CD14-positive monocyte (primary cell): ENCODE results near the gene GH1. TPM values are rescaled to one million over a fixed set of nuclear protein-coding genes. Genes with fewer than 3 reads are reported as not detected.

Experiments used
- DNase-seq, 3 donors: peaks; one replicate each; pipeline ENCODE4 v3.0.0-alpha.2; 2011 to 2022
- H2AFZ ChIP-seq: 2 replicates; pipeline ENCODE4 v1.6.0; 2012; ENCODE audit warnings: mild to moderate bottlenecking, low read depth, low read length, inconsistent platforms; ENCODE audit not compliant: insufficient read depth, poor library complexity, severe bottlenecking
- H3K27ac ChIP-seq, 2 donors: 1 replicate in 1 of 2; 2 replicates in 1 of 2; pipeline ENCODE4 v1.5.1; 2012 to 2013; ENCODE audit warnings: low read length in 2 of 2, control low read depth in 1 of 2, inconsistent platforms in 1 of 2, low read depth in 1 of 2, mild to moderate bottlenecking in 1 of 2
- H3K27me3 ChIP-seq, 2 donors: one replicate each; pipeline versions ENCODE4 v1.6.0 to v1.6.1; 2011 to 2013; ENCODE audit warnings: low read length in 2 of 2; ENCODE audit not compliant: control insufficient read depth in 2 of 2, insufficient read depth in 2 of 2
- H3K36me3 ChIP-seq, 2 donors: replicated peaks in 1 of 2; 1 replicate in 1 of 2; 2 replicates in 1 of 2; pipeline versions ENCODE4 v1.5.1 to v1.6.1; 2012 to 2013; ENCODE audit warnings: low read length in 2 of 2, control low read depth in 1 of 2, inconsistent platforms in 1 of 2, mild to moderate bottlenecking in 1 of 2; ENCODE audit not compliant: insufficient read depth in 2 of 2, control insufficient read depth in 1 of 2
- H3K4me1 ChIP-seq, 2 donors: 1 replicate in 1 of 2; 2 replicates in 1 of 2; pipeline versions ENCODE4 v1.5.1 to v1.6.1; 2012 to 2013; ENCODE audit warnings: low read length in 2 of 2, control low read depth in 1 of 2, inconsistent platforms in 1 of 2, mild to moderate bottlenecking in 1 of 2, moderate library complexity in 1 of 2; ENCODE audit not compliant: insufficient read depth in 2 of 2, control insufficient read depth in 1 of 2
- H3K4me2 ChIP-seq: replicated peaks from 2 replicates; pipeline ENCODE3; 2012; ENCODE audit warnings: low read length, moderate library complexity, mild to moderate bottlenecking; ENCODE audit not compliant: poor library complexity, severe bottlenecking; ENCODE audit errors: extremely low read depth
- H3K4me3 ChIP-seq, 3 experiments: fragments of 200-600 bp in 1 of 3; sonication (generic) in 1 of 3; replicated peaks in 1 of 3; 1 replicate in 2 of 3; 2 replicates in 1 of 3; pipeline ENCODE4 v1.5.1; 2011 to 2013; ENCODE audit warnings: low read length in 3 of 3, mild to moderate bottlenecking in 3 of 3, control low read depth in 2 of 3, low read depth in 2 of 3, inconsistent platforms in 1 of 3, moderate library complexity in 1 of 3
- H3K79me2 ChIP-seq: 2 replicates; pipeline ENCODE4 v1.6.0; 2012; ENCODE audit warnings: mild to moderate bottlenecking, control low read depth, inconsistent platforms, low read length, moderate library complexity; ENCODE audit not compliant: insufficient read depth
- H3K9ac ChIP-seq: 2 replicates; pipeline ENCODE4 v1.6.0; 2017; ENCODE audit warnings: low read length, mild to moderate bottlenecking; ENCODE audit not compliant: insufficient read depth, poor library complexity, severe bottlenecking
- H3K9me3 ChIP-seq, 2 donors: replicated peaks in 1 of 2; 1 replicate in 1 of 2; 2 replicates in 1 of 2; pipeline versions ENCODE4 v1.5.1 to v1.6.1; 2012 to 2013; ENCODE audit warnings: low read length in 2 of 2, control low read depth in 1 of 2; ENCODE audit not compliant: control insufficient read depth in 1 of 2, insufficient read depth in 1 of 2
- H4K20me1 ChIP-seq: 2 replicates; pipeline ENCODE4 v1.6.0; 2012; ENCODE audit warnings: mild to moderate bottlenecking, low read length, control low read depth, moderate library complexity; ENCODE audit not compliant: insufficient read depth
- H3K27ac Mint-ChIP-seq, 7 donors: one replicate each; pipeline ENCODE4 v1.8.0; 2020; ENCODE audit warnings: mild to moderate bottlenecking in 7 of 7, mixed read lengths in 7 of 7, moderate library complexity in 6 of 7, inconsistent platforms in 2 of 7
- H3K27me3 Mint-ChIP-seq, 3 donors: one replicate each; pipeline ENCODE4 v1.8.0; 2021 to 2022; ENCODE audit warnings: low read depth in 3 of 3, mild to moderate bottlenecking in 3 of 3, mixed read lengths in 3 of 3, moderate library complexity in 3 of 3, inconsistent platforms in 1 of 3
- H3K36me3 Mint-ChIP-seq, 2 donors: one replicate each; pipeline ENCODE4 v1.8.0; 2020; ENCODE audit warnings: mixed read lengths in 2 of 2, inconsistent platforms in 1 of 2, mild to moderate bottlenecking in 1 of 2
- H3K4me1 Mint-ChIP-seq: one replicate; pipeline ENCODE4 v1.8.0; 2020; ENCODE audit warnings: mild to moderate bottlenecking, mixed read lengths
- H3K4me3 Mint-ChIP-seq, 2 donors: one replicate each; pipeline ENCODE4 v1.8.0; 2020; ENCODE audit warnings: mild to moderate bottlenecking in 2 of 2, mixed read lengths in 2 of 2, moderate library complexity in 1 of 2
- H3K9me3 Mint-ChIP-seq, 7 donors: one replicate each; pipeline ENCODE4 v1.8.0; 2020 to 2022; ENCODE audit warnings: mixed read lengths in 7 of 7, mild to moderate bottlenecking in 6 of 7, moderate library complexity in 6 of 7, inconsistent platforms in 2 of 7
- CTCF ChIP-seq: fragments of 200-600 bp; IDR thresholded peaks from one replicate; pipeline ENCODE4 v1.8.0; 2022; ENCODE audit warnings: antibody characterized with exemption, mild to moderate bottlenecking
- WGBS: methylation state at CpG from one replicate; pipeline ENCODE4 v1.1.5; 2013; ENCODE audit warnings: missing lambda C conversion rate; ENCODE audit not compliant: insufficient coverage; 5-methylcytosine and 5-hydroxymethylcytosine counted together
- intact Hi-C, 2 donors: fragments of 100-400 bp; cut with micrococcal nuclease; formaldehyde crosslinking; loops; one replicate each; pipeline versions ENCODE4 v1.15.0 to v1.15.1; 2023
- polyA plus RNA-seq, 3 donors: library from polyadenylated mRNA; depleted of rRNA in 1 of 3; unstranded in 2 of 3; stranded (reverse) in 1 of 3; fragments of 300-500 nt in 2 of 3; fragments of >200 nt in 1 of 3; fragmentation: Illumina TruSeq in 2 of 3; gene quantifications; 1 replicate in 2 of 3; 2 replicates in 1 of 3; pipeline ENCODE4 v1.2.3, GENCODE V29; 2012 to 2021

GH1 gene
- polyA plus RNA-seq, 3 donors = not detected

- H3K27ac ChIP-seq = no peak overlapping the region
- peaks cover 0 to 3% (median 0%) of the 10 kb centered on the region in 7 donors for H3K9me3 Mint-ChIP-seq
- no peak overlapping the region for H3K4me2 ChIP-seq
- H2AFZ ChIP-seq = no peak overlapping the region
- H3K9me3 ChIP-seq = no peaks in the 10 kb centered on the region
- H3K9ac ChIP-seq = no peak overlapping the region
- H3K4me3 ChIP-seq = no peak overlapping the region
- intact Hi-C loops = no loop called here
- H3K4me1 Mint-ChIP-seq = peaks cover 12% of the 10 kb centered on the region
- H4K20me1 ChIP-seq = no peaks in the 10 kb centered on the region
- WGBS = 100% methylated on average over 1 of the region's 5 CpGs
- H3K27me3 ChIP-seq = no peaks in the 10 kb centered on the region
- TF ChIP-seq CTCF = no peak
- H3K36me3 Mint-ChIP-seq = no peaks in the 10 kb centered on the region
- no peak overlapping the region for H3K4me3 Mint-ChIP-seq
- DNase-seq = no peak
- no peaks in the 10 kb centered on the region for H3K79me2 ChIP-seq
- no peaks in the 10 kb centered on the region for H3K36me3 ChIP-seq
- H3K4me1 ChIP-seq = peaks cover 9% of the 10 kb centered on the region in 2 donors
- H3K27ac Mint-ChIP-seq = no peak overlapping the region
- peaks cover 6 to 7% (median 7%) of the 10 kb centered on the region in 3 donors for H3K27me3 Mint-ChIP-seq
These were observed 37.8 kb upstream of the GH1 start for GRCh38 chr17:63956296-63956920.

GRCh38 chr17:63955791-63956190 is 37.2 kb upstream of the GH1 start:
- H3K4me1 Mint-ChIP-seq = peaks cover 7% of the 10 kb centered on the region
- peaks cover 6 to 10% (median 7%) of the 10 kb centered on the region in 3 donors for H3K27me3 Mint-ChIP-seq
- no peaks in the 10 kb centered on the region for H3K27me3 ChIP-seq
- H3K4me3 ChIP-seq = no peak overlapping the region
- peaks cover 0 to 3% (median 0%) of the 10 kb centered on the region in 7 donors for H3K9me3 Mint-ChIP-seq
- no peak overlapping the region for H3K27ac ChIP-seq
- no peak for TF ChIP-seq CTCF
- no peaks in the 10 kb centered on the region for H3K36me3 Mint-ChIP-seq
- peaks cover 3% of the 10 kb centered on the region in 2 donors for H3K4me1 ChIP-seq
- no peaks in the 10 kb centered on the region for H3K9me3 ChIP-seq
- H3K27ac Mint-ChIP-seq = no peak overlapping the region
- H3K4me3 Mint-ChIP-seq = no peak overlapping the region
- H3K9ac ChIP-seq = no peak overlapping the region
- intact Hi-C loops = no loop called here
- no peak for DNase-seq
- H3K79me2 ChIP-seq = no peaks in the 10 kb centered on the region
- no peak overlapping the region for H3K4me2 ChIP-seq
- H2AFZ ChIP-seq = no peak overlapping the region
- 79% methylated on average over 2 of the region's 4 CpGs for WGBS
- no peaks in the 10 kb centered on the region for H3K36me3 ChIP-seq
- no peaks in the 10 kb centered on the region for H4K20me1 ChIP-seq
